HepG2 (cell line): ENCODE results near the gene NUDT7. TPM values are rescaled to one million over a fixed set of nuclear protein-coding genes. Genes with fewer than 3 reads are reported as not detected.

ENCODE experiments used
- ATAC-seq: fragments of 200-7000 bp; cut with Tn5 transposase; 3 replicates; pipeline ENCODE4 v1.9.1; 2020; ENCODE audit warnings: mild to moderate bottlenecking, moderate library complexity
- BruUV-seq: library from RNA; stranded (reverse); fragments of 400-500 nt; replicated peaks from 2 replicates; lab custom pipeline; 2021; lab: Mats Ljungman, UMichigan
- CTCF ChIA-PET: fragments of 300-600 bp; formaldehyde crosslinking; extraction: SDS; loops from one replicate; lab custom pipeline; 2021; ENCODE audit warnings: low total read pairs, inconsistent platforms, low intra/inter-chr PET ratio; lab: Yijun Ruan, JAX
- POLR2A ChIA-PET: fragments of 350-600 bp; sonication (Branson Sonifier 250); formaldehyde crosslinking; loops from one replicate; lab custom pipeline; 2020; ENCODE audit warnings: antibody characterized with exemption, inconsistent platforms; lab: Yijun Ruan, JAX
- DNase-seq: peaks from one replicate; pipeline ENCODE4 v3.0.0-alpha.2; 2015; ENCODE audit warnings: low spot score
- FAIRE-seq: peaks from 3 replicates; lab custom pipeline; 2011; peaks lifted over from hg19 to GRCh38; lab: Jason Lieb, UNC
- H2AFZ ChIP-seq: one replicate; pipeline ENCODE4 v1.6.1; 2011; ENCODE audit warnings: low read length, inconsistent platforms
- H3K27ac ChIP-seq: fragments of 300-600 bp; 3 replicates; pipeline ENCODE4 v1.8.0; 2011; ENCODE audit warnings: mixed run types, mild to moderate bottlenecking, mixed read lengths, low read length, inconsistent platforms; ENCODE audit not compliant: insufficient read depth; ENCODE audit errors: extremely low read length
- H3K27me3 ChIP-seq, 2 experiments: fragments of 200-600 bp in 1 of 2; 2 replicates in 1 of 2; 3 replicates in 1 of 2; pipeline versions ENCODE4 v1.6.0 to v1.8.0; 2011; ENCODE audit warnings: low read length in 2 of 2, mild to moderate bottlenecking in 2 of 2, moderate library complexity in 2 of 2, inconsistent platforms in 1 of 2; ENCODE audit not compliant: insufficient read depth in 2 of 2, control insufficient read depth in 1 of 2
- H3K36me3 ChIP-seq, 2 experiments: fragments of 200-600 bp in 1 of 2; replicated peaks in 1 of 2; 2 replicates in 1 of 2; 3 replicates in 1 of 2; pipeline versions ENCODE4 v1.5.1 to v1.8.0; 2011; ENCODE audit warnings: low read length in 2 of 2, inconsistent platforms in 1 of 2; ENCODE audit not compliant: insufficient read depth in 2 of 2, control insufficient read depth in 1 of 2
- H3K4me1 ChIP-seq: 2 replicates; pipeline ENCODE4 v1.5.1; 2012; ENCODE audit warnings: low read length, inconsistent platforms; ENCODE audit not compliant: insufficient read depth
- H3K4me2 ChIP-seq: 2 replicates; pipeline ENCODE4 v1.6.0; 2011; ENCODE audit warnings: low read depth, low read length, inconsistent platforms
- H3K4me3 ChIP-seq, 3 experiments: fragments of 200-600 bp in 1 of 3; sonication (generic), shearing (Covaris generic) in 1 of 3; replicated peaks in 1 of 3; 2 replicates each; pipeline ENCODE4 v1.5.1; 2011 to 2016; ENCODE audit warnings: low read length in 3 of 3, inconsistent platforms in 2 of 3, low read depth in 2 of 3, mild to moderate bottlenecking in 2 of 3, control low read depth in 1 of 3, mixed read lengths in 1 of 3; ENCODE audit not compliant: insufficient read depth in 1 of 3
- H3K79me2 ChIP-seq: one replicate; pipeline ENCODE4 v1.6.1; 2011; ENCODE audit warnings: low read length, inconsistent platforms; ENCODE audit not compliant: insufficient read depth
- H3K9ac ChIP-seq: 2 replicates; pipeline ENCODE4 v1.6.0; 2011; ENCODE audit warnings: mild to moderate bottlenecking, low read depth, low read length, inconsistent platforms; ENCODE audit not compliant: insufficient read depth
- H3K9me3 ChIP-seq: 2 replicates; pipeline ENCODE4 v1.5.1; 2012; ENCODE audit warnings: mild to moderate bottlenecking, low read length
- H4K20me1 ChIP-seq: 2 replicates; pipeline ENCODE4 v1.6.0; 2011; ENCODE audit warnings: inconsistent platforms, mild to moderate bottlenecking, low read length, moderate library complexity; ENCODE audit not compliant: insufficient read depth
- BCL6 ChIP-seq: IDR thresholded peaks from 2 replicates; pipeline ENCODE4 v1.6.1; 2016; ENCODE audit warnings: missing genetic modification reagents, missing compliant biosample characterization
- CBX5 ChIP-seq: sonication (generic); formaldehyde crosslinking; IDR thresholded peaks from 2 replicates; pipeline ENCODE4 v1.4.0; 2020; ENCODE audit warnings: missing genetic modification reagents, borderline replicate concordance
- MIXL1 ChIP-seq: IDR thresholded peaks from 2 replicates; pipeline ENCODE4 v1.6.1; 2016
- NRL ChIP-seq: sonication (generic); formaldehyde crosslinking; IDR thresholded peaks from 2 replicates; pipeline ENCODE4 v1.5.0; 2020; ENCODE audit warnings: missing genetic modification reagents, mild to moderate bottlenecking, moderate library complexity, borderline replicate concordance
- STAT5B ChIP-seq: sonication (generic); formaldehyde crosslinking; IDR thresholded peaks from 2 replicates; pipeline ENCODE4 v1.4.0; 2020; ENCODE audit warnings: missing genetic modification reagents
- ZBTB1 ChIP-seq: sonication (generic); formaldehyde crosslinking; IDR thresholded peaks from 2 replicates; pipeline ENCODE4 v1.4.0; 2020; ENCODE audit warnings: missing genetic modification reagents, borderline replicate concordance
- ZBTB4 ChIP-seq: sonication (generic); formaldehyde crosslinking; IDR thresholded peaks from 2 replicates; pipeline ENCODE4 v1.4.0; 2020; ENCODE audit warnings: missing genetic modification reagents, mild to moderate bottlenecking, borderline replicate concordance
- ZBTB42 ChIP-seq: sonication (generic); formaldehyde crosslinking; IDR thresholded peaks from 2 replicates; pipeline ENCODE4 v1.5.0; 2020; ENCODE audit warnings: mild to moderate bottlenecking, missing genetic modification reagents
- ZFP82 ChIP-seq: sonication (generic); formaldehyde crosslinking; IDR thresholded peaks from 2 replicates; pipeline ENCODE4 v1.5.1; 2020; ENCODE audit warnings: mild to moderate bottlenecking, missing genetic modification reagents, borderline replicate concordance
- ZNF121 ChIP-seq: sonication (generic); formaldehyde crosslinking; IDR thresholded peaks from 2 replicates; pipeline ENCODE4 v1.5.0; 2020; ENCODE audit warnings: mild to moderate bottlenecking, missing genetic modification reagents
- ZNF333 ChIP-seq: sonication (generic); formaldehyde crosslinking; IDR thresholded peaks from 2 replicates; pipeline ENCODE4 v1.4.0; 2020; ENCODE audit warnings: mild to moderate bottlenecking, missing genetic modification reagents, borderline replicate concordance
- ZNF564 ChIP-seq: sonication (generic); formaldehyde crosslinking; IDR thresholded peaks from 2 replicates; pipeline ENCODE4 v1.8.1; 2023; ENCODE audit warnings: mild to moderate bottlenecking, missing genetic modification reagents
- ZNF781 ChIP-seq: sonication (generic); formaldehyde crosslinking; IDR thresholded peaks from 2 replicates; pipeline ENCODE4 v1.5.1; 2020; ENCODE audit warnings: borderline replicate concordance, mild to moderate bottlenecking, missing genetic modification reagents; ENCODE audit errors: not compliant biosample characterization
- ZSCAN25 ChIP-seq: sonication (generic); formaldehyde crosslinking; IDR thresholded peaks from 2 replicates; pipeline ENCODE4 v1.8.0; 2022; ENCODE audit warnings: mild to moderate bottlenecking, missing genetic modification reagents
- ZSCAN31 ChIP-seq: sonication (generic); formaldehyde crosslinking; IDR thresholded peaks from 2 replicates; pipeline ENCODE4 v1.5.0; 2020; ENCODE audit warnings: low read depth, mild to moderate bottlenecking, missing genetic modification reagents
- ZUFSP ChIP-seq: sonication (generic); formaldehyde crosslinking; IDR thresholded peaks from 2 replicates; pipeline ENCODE4 v1.9.0; 2021; ENCODE audit warnings: missing genetic modification reagents, mild to moderate bottlenecking, borderline replicate concordance
- WGBS: methylation state at CpG from one replicate; pipeline ENCODE4 v1.1.6; 2017; ENCODE audit warnings: low lambda C conversion rate; 5-methylcytosine and 5-hydroxymethylcytosine counted together
- in situ Hi-C: cut with HindIII; loops from 2 replicates; pipeline ENCODE4 v1.10.0; 2017; ENCODE audit warnings: low pct_unique_long_range_greater_than_20kb; ENCODE audit not compliant: extremely low pct_ligation_motif_present
- intact Hi-C: fragments of 100-400 bp; cut with micrococcal nuclease; formaldehyde crosslinking; loops from one replicate; pipeline ENCODE4 v1.10.0; 2022; ENCODE audit not compliant: unreplicated experiment
- polyA plus RNA-seq, 8 experiments: library from polyadenylated mRNA; depleted of rRNA in 3 of 8; stranded (reverse) in 7 of 8; unstranded in 1 of 8; fragments of >200 nt; fragmentation: Illumina TruSeq in 4 of 8; extraction: Trizol in 4 of 8; gene quantifications; 2 replicates each; pipeline versions ENCODE4 v1.2.1 to v1.2.3, GENCODE V29; 2011 to 2016; ENCODE audit warnings: low read depth in 4 of 8, missing spikeins in 1 of 8, mixed read lengths in 1 of 8; ENCODE audit not compliant: insufficient read depth in 1 of 8
- total RNA-seq, 5 experiments: library from RNA; depleted of rRNA; stranded (reverse); fragments of >200 nt; fragmentation: Illumina TruSeq; extraction: Trizol; gene quantifications; 2 replicates each; pipeline ENCODE4 v1.2.3, GENCODE V29; 2016; ENCODE audit warnings: low read depth in 1 of 5
- TF ChIP-seq, protein P1 (sequence below): sonication (generic); formaldehyde crosslinking; IDR thresholded peaks from 2 replicates; pipeline ENCODE4 v1.5.1; 2020; ENCODE audit warnings: missing genetic modification reagents, mild to moderate bottlenecking, borderline replicate concordance

The NUDT7 gene
- total and polyA plus RNA-seq, 2 of the 13 experiments (the other 11 are each of a cell fraction or from before 2014, with no cell fraction given): 14.3 to 23.9 TPM

- H2AFZ ChIP-seq: no peak overlapping the region
- no peak for TF ChIP-seq ZNF121 (CRISPR knock-in tag)
- TF ChIP-seq ZSCAN25 (CRISPR knock-in tag): no peak
- no peak for TF ChIP-seq ZUFSP (CRISPR knock-in tag)
- TF ChIP-seq STAT5B (CRISPR knock-in tag): no peak
- no peak for TF ChIP-seq ZBTB42
- no peak for TF ChIP-seq ZNF564 (CRISPR knock-in tag)
- no peak for TF ChIP-seq CBX5
- TF ChIP-seq ZBTB4: no peak
- TF ChIP-seq MIXL1: no peak
- no peak for TF ChIP-seq ZSCAN31 (CRISPR knock-in tag)
- TF ChIP-seq BCL6 (CRISPR knock-in tag): no peak
- TF ChIP-seq ZBTB1 (CRISPR knock-in tag): no peak
- no peak for TF ChIP-seq ZFP82
- no peak for TF ChIP-seq ZNF333
- TF ChIP-seq ZNF781 (CRISPR knock-in tag): no peak
- TF ChIP-seq, protein P1, sequence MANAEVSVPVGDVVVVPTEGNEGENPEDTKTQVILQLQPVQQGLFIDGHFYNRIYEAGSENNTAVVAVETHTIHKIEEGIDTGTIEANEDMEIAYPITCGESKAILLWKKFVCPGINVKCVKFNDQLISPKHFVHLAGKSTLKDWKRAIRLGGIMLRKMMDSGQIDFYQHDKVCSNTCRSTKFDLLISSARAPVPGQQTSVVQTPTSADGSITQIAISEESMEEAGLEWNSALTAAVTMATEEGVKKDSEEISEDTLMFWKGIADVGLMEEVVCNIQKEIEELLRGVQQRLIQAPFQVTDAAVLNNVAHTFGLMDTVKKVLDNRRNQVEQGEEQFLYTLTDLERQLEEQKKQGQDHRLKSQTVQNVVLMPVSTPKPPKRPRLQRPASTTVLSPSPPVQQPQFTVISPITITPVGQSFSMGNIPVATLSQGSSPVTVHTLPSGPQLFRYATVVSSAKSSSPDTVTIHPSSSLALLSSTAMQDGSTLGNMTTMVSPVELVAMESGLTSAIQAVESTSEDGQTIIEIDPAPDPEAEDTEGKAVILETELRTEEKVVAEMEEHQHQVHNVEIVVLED: no peak
- no peak for TF ChIP-seq NRL (CRISPR knock-in tag)
- TF ChIP-seq, all 625 proteins: peak for 0
- ATAC-seq: no peak; the same call in 2 of the 3 replicates
- ChIA-PET POLR2A (no interaction called here), CTCF (interaction anchor here (0.8 to 4.5 kb wide), 5 partner anchors 104 to 424 kb away, joined by 5 to 83 read pairs (median 6); partner anchors contain the start of gene WWOX)
- BruUV-seq: no TSS peak
- H3K27me3 ChIP-seq: no peaks in the 10 kb centered on the region; a peak in 2 of 5 replicates
- H3K4me2 ChIP-seq: no peak overlapping the region
- intact Hi-C loops: loop anchor here (1.0 to 5.0 kb wide), 4 partner anchors 107 to 417 kb away; no protein-coding TSS in a partner anchor
- H4K20me1 ChIP-seq: no peaks in the 10 kb centered on the region
- WGBS: 0% methylated on average over 4 of the region's 4 CpGs
- in situ Hi-C loops: loop anchor here (5.0 kb wide), 3 partner anchors 102 to 422 kb away; partner anchors contain the start of gene WWOX
- no peak for FAIRE-seq
- no peaks in the 10 kb centered on the region for H3K9me3 ChIP-seq
- no peaks in the 10 kb centered on the region for H3K4me1 ChIP-seq
- H3K36me3 ChIP-seq: no peaks in the 10 kb centered on the region
- H3K79me2 ChIP-seq: no peaks in the 10 kb centered on the region
- H3K9ac ChIP-seq: no peak overlapping the region
- no peak for DNase-seq
- H3K27ac ChIP-seq: no peak overlapping the region
- no peak overlapping the region for H3K4me3 ChIP-seq
Observed at GRCh38 chr16:77674888-77675287, 47.4 kb upstream of the NUDT7 start.
